A673 (cell line): ENCODE results near the gene CD79A. TPM values are rescaled to one million over a fixed set of nuclear protein-coding genes. Genes with fewer than 3 reads are reported as not detected.

ENCODE experiments used
- BruUV-seq: library from RNA; stranded (reverse); fragments of 400-500 nt; replicated peaks from 2 replicates; lab custom pipeline; 2021; lab: Mats Ljungman, UMichigan
- CTCF ChIA-PET: fragments of 300-600 bp; sonication (Branson Sonifier 250); formaldehyde crosslinking; loops from one replicate; lab custom pipeline; 2022; ENCODE audit warnings: antibody characterized with exemption; lab: Charles Lee
- POLR2A ChIA-PET: fragments of 300-600 bp; sonication (Branson Sonifier 250); formaldehyde crosslinking; loops from one replicate; lab custom pipeline; 2022; ENCODE audit warnings: antibody characterized with exemption; ENCODE audit not compliant: low non-redundant PET; lab: Charles Lee
- DNase-seq: peaks from one replicate; pipeline ENCODE4 v3.0.0-alpha.2; 2015; ENCODE audit warnings: low spot score
- H3K27ac ChIP-seq: fragments of 200-600 bp; sonication (generic); 2 replicates; pipeline ENCODE4 v1.5.1; 2016; ENCODE audit warnings: mixed run types, low read depth, mild to moderate bottlenecking, mixed read lengths, antibody characterized with exemption, low read length; ENCODE audit not compliant: poor library complexity, severe bottlenecking
- H3K27me3 ChIP-seq: fragments of 200-600 bp; sonication (generic); replicated peaks from 2 replicates; pipeline ENCODE4 v1.6.1; 2017; ENCODE audit warnings: mixed run types, low read depth, mild to moderate bottlenecking, mixed read lengths, antibody characterized with exemption, low read length; ENCODE audit not compliant: insufficient read depth, poor library complexity
- H3K36me3 ChIP-seq: fragments of 200-600 bp; sonication (generic); 2 replicates; pipeline ENCODE4 v1.6.1; 2016; ENCODE audit warnings: mixed run types, mild to moderate bottlenecking, mixed read lengths, antibody characterized with exemption, low read length; ENCODE audit not compliant: insufficient read depth, poor library complexity, severe bottlenecking
- H3K4me1 ChIP-seq: fragments of 200-600 bp; sonication (generic); 2 replicates; pipeline ENCODE4 v1.6.1; 2017; ENCODE audit warnings: mixed run types, mild to moderate bottlenecking, mixed read lengths, antibody characterized with exemption, low read length; ENCODE audit not compliant: insufficient read depth, poor library complexity, severe bottlenecking
- H3K4me3 ChIP-seq: fragments of 200-600 bp; sonication (generic); 2 replicates; pipeline ENCODE4 v1.5.1; 2016; ENCODE audit warnings: low read depth, mixed run types, mild to moderate bottlenecking, mixed read lengths, low read length; ENCODE audit not compliant: poor library complexity, severe bottlenecking
- H3K9me3 ChIP-seq: fragments of 200-600 bp; sonication (generic); 2 replicates; pipeline ENCODE4 v1.6.1; 2016; ENCODE audit warnings: mixed run types, low read depth, mild to moderate bottlenecking, mixed read lengths, antibody characterized with exemption, low read length; ENCODE audit not compliant: poor library complexity, severe bottlenecking
- CTCF ChIP-seq: fragments of 300-800, 200-600 bp; sonication (generic); conservative IDR thresholded peaks from 2 replicates; pipeline ENCODE4 v1.5.1; 2017; ENCODE audit warnings: low read depth, mild to moderate bottlenecking, antibody characterized with exemption, low read length, moderate library complexity, mixed read lengths
- EZH2 ChIP-seq: fragments of 200-600 bp; sonication (generic); IDR thresholded peaks from 2 replicates; pipeline ENCODE4 v1.6.1; 2017; ENCODE audit warnings: borderline replicate concordance, low read depth, mild to moderate bottlenecking, mixed read lengths, antibody characterized with exemption, low read length; ENCODE audit not compliant: poor library complexity, severe bottlenecking
- intact Hi-C: fragments of 100-400 bp; cut with micrococcal nuclease; formaldehyde crosslinking; loops from one replicate; pipeline ENCODE4 v1.10.0; 2022; ENCODE audit not compliant: unreplicated experiment
- total RNA-seq: library from RNA; stranded (reverse); gene quantifications from 2 replicates; pipeline ENCODE4 v1.2.3, GENCODE V29; 2021

Gene CD79A
- total RNA-seq, 1 experiment from 2014 or later, result 17.8 TPM

- POLR2A ChIA-PET, result no interaction called here
- CTCF ChIA-PET, result no interaction called here
- Histone ChIP-seq H3K9me3 (no peaks in the 10 kb centered on the region), H3K27me3 (no peaks in the 10 kb centered on the region), H3K4me3 (no peak overlapping the region), H3K27ac (no peak overlapping the region), H3K4me1 (no peaks in the 10 kb centered on the region), H3K36me3 (peaks cover 79% of the 10 kb centered on the region)
- DNase-seq, result no peak
- intact Hi-C loops, result no loop called here
- TF ChIP-seq CTCF (no peak), EZH2 (no peak)
- BruUV-seq, result no TSS peak
Measured at GRCh38 chr19:41901707-41902360, 24.8 kb downstream of the CD79A start.

DNA sequence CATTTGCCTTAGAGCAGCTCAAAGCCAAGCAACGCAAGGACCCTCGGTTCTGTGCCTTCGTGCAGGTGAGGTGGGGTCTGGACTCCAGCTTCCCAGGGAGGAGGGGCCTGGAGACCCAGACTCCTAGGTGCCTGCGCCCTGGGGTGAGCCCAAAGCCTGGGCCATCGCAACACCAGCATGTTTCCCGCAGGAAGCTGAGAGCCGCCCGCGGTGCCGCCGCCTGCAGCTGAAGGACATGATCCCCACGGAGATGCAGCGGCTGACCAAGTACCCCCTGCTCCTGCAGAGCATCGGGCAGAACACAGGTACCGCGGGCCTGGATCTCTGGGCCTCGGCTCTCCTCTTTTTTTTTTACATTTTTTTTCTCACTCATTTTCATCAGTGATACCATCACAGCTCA is 25.5 kb downstream of the CD79A start:
- intact Hi-C loops, result no loop called here
- CTCF ChIA-PET, result no interaction called here
- BruUV-seq, result no TSS peak
- TF ChIP-seq EZH2 (no peak), CTCF (no peak)
- Histone ChIP-seq H3K9me3 (no peaks in the 10 kb centered on the region), H3K27ac (no peak overlapping the region), H3K4me3 (no peak overlapping the region), H3K36me3 (peaks cover 77% of the 10 kb centered on the region), H3K27me3 (no peaks in the 10 kb centered on the region), H3K4me1 (no peaks in the 10 kb centered on the region)
- DNase-seq, result no peak
- POLR2A ChIA-PET, result no interaction called here

GRCh38 chr19:41903193-41903953 is 26.3 kb downstream of the CD79A start:
- Histone ChIP-seq H3K27me3 (no peaks in the 10 kb centered on the region), H3K36me3 (peaks cover 69% of the 10 kb centered on the region), H3K4me3 (no peak overlapping the region), H3K27ac (no peak overlapping the region), H3K9me3 (no peaks in the 10 kb centered on the region), H3K4me1 (no peaks in the 10 kb centered on the region)
- TF ChIP-seq CTCF, result no peak
- no peak for TF ChIP-seq EZH2
- no peak for DNase-seq
- ChIA-PET POLR2A (interaction anchor here (0.6 kb wide), 1 partner anchor 101 kb away, joined by 3 read pairs; no protein-coding TSS in a partner anchor), CTCF (no interaction called here)
- no TSS peak for BruUV-seq
- intact Hi-C loops, result no loop called here
